Endothelial cell of umbilical vein (primary cell): ENCODE results near the gene LTA4H.

ENCODE experiments used
- POLR2A ChIP-seq: IDR thresholded peaks from 2 replicates; pipeline ENCODE4 v1.6.1; 2012; ENCODE audit warnings: low read depth, mild to moderate bottlenecking, control low read depth, low read length
- TF ChIP-seq, protein P1 (sequence below), 2 donors: IDR thresholded peaks; 1 replicate in 1 of 2; 2 replicates in 1 of 2; pipeline ENCODE4 v1.5.1; 2011; ENCODE audit warnings: low read length in 2 of 2, mild to moderate bottlenecking in 2 of 2, moderate library complexity in 2 of 2, control low read depth in 1 of 2, inconsistent platforms in 1 of 2, low read depth in 1 of 2; ENCODE audit not compliant: insufficient read depth in 1 of 2; ENCODE audit errors: extremely low read depth in 1 of 2

DNA sequence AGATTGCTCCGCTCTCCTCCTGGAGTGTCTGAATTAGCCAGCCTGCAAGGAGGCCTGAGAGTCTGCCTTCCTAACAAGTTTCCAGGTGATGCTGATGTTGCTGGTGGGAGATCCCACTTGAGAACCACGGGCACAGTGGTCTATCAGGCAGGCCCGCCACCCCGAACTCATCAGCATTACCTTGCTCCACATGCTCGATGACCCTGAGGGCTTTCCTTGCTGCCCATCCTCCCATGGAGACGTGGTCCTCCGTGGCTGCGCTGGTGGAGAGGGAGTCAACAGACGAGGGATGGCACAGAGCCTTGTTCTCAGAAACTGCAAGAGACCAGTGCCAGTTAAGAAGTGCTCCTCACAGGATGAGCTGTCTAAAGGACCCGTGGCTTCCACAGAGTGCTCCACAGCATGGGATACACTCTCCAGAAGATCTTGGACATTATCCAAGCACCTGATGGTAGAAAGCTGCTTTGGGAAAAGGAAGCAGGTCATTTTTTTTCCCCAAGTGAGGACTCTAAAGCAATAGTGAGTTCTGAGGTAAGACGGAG is 57.6 kb downstream of the LTA4H start:
- TF ChIP-seq, protein P1, sequence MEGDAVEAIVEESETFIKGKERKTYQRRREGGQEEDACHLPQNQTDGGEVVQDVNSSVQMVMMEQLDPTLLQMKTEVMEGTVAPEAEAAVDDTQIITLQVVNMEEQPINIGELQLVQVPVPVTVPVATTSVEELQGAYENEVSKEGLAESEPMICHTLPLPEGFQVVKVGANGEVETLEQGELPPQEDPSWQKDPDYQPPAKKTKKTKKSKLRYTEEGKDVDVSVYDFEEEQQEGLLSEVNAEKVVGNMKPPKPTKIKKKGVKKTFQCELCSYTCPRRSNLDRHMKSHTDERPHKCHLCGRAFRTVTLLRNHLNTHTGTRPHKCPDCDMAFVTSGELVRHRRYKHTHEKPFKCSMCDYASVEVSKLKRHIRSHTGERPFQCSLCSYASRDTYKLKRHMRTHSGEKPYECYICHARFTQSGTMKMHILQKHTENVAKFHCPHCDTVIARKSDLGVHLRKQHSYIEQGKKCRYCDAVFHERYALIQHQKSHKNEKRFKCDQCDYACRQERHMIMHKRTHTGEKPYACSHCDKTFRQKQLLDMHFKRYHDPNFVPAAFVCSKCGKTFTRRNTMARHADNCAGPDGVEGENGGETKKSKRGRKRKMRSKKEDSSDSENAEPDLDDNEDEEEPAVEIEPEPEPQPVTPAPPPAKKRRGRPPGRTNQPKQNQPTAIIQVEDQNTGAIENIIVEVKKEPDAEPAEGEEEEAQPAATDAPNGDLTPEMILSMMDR (IDR thresholded peaks at IDR 0.05; ENCODE audit: extremely low read depth in 1 of 2, insufficient read depth in 1 of 2, low read depth in 1 of 2, low read length in 2 of 2): no peak
- no peak for TF ChIP-seq POLR2A
